Thyroid gland (tissue), 4 donors: ENCODE results near the gene RECQL. TPM values are rescaled to one million over a fixed set of nuclear protein-coding genes. Genes with fewer than 3 reads are reported as not detected.

ENCODE experiments used
- DNase-seq, 2 donors: peaks; one replicate each; pipeline ENCODE4 v3.0.0-alpha.2; 2019
- H3K27ac ChIP-seq, 3 donors: fragments of 200-600 bp; sonication (generic); 1 replicate in 2 of 3; 2 replicates in 1 of 3; pipeline ENCODE4 v1.5.1; 2016 to 2019; ENCODE audit warnings: mild to moderate bottlenecking in 1 of 3, moderate library complexity in 1 of 3
- H3K27me3 ChIP-seq: fragments of 200-600 bp; sonication (generic); one replicate; pipeline ENCODE4 v1.5.1; 2019
- H3K36me3 ChIP-seq, 2 donors: fragments of 200-600 bp; sonication (generic); one replicate each; pipeline ENCODE4 v1.5.1; 2016 to 2019
- H3K4me1 ChIP-seq, 2 donors: fragments of 200-600 bp; sonication (generic); one replicate each; pipeline ENCODE4 v1.5.1; 2017 to 2019
- H3K4me3 ChIP-seq, 3 donors: fragments of 200-600 bp; sonication (generic); replicated peaks in 1 of 3; 1 replicate in 2 of 3; 2 replicates in 1 of 3; pipeline ENCODE4 v1.5.1; 2016; ENCODE audit warnings: mild to moderate bottlenecking in 1 of 3
- H3K9me3 ChIP-seq: fragments of 200-600 bp; sonication (generic); one replicate; pipeline ENCODE4 v1.5.1; 2017
- CTCF ChIP-seq, 6 experiments: fragments of 200-600 bp in 3 of 6; fragments of 450-650 bp in 3 of 6; sonication (generic) in 3 of 6; IDR thresholded peaks; one replicate each; pipeline ENCODE4 v1.5.1; 2016 to 2019; ENCODE audit warnings: antibody characterized with exemption in 6 of 6, mild to moderate bottlenecking in 2 of 6, inconsistent platforms in 1 of 6, moderate library complexity in 1 of 6
- POLR2A ChIP-seq, 2 donors: fragments of 450-650 bp; IDR thresholded peaks; one replicate each; pipeline ENCODE4 v1.6.1; 2017; ENCODE audit warnings: antibody characterized with exemption in 2 of 2, mild to moderate bottlenecking in 2 of 2, moderate library complexity in 1 of 2
- WGBS, 2 donors: methylation state at CpG; one replicate each; pipeline ENCODE4 v1.1.5; 2017; 5-methylcytosine and 5-hydroxymethylcytosine counted together
- intact Hi-C: fragments of 100-400 bp; cut with DNase I; formaldehyde crosslinking; loops from one replicate; pipeline ENCODE4 v1.15.1; 2023
- total RNA-seq, 4 donors: library from RNA; depleted of rRNA; stranded (reverse); fragments of >200 nt; gene quantifications; one replicate each; pipeline ENCODE4 v1.2.3, GENCODE V29; 2016

The RECQL gene
- total RNA-seq, 4 donors from 2014 or later: 26.8 to 71.2 (median 46.4) TPM

GRCh38 chr12:21499765-21500164 is 1.7 kb downstream of the RECQL start:
- Histone ChIP-seq H3K27ac (no peak overlapping the region), H3K27me3 (no peaks in the 10 kb centered on the region), H3K4me3 (no peak overlapping the region), H3K36me3 (peaks cover 8 to 17% of the 10 kb centered on the region in 2 donors), H3K4me1 (peaks cover 13 to 35% of the 10 kb centered on the region in 2 donors), H3K9me3 (no peaks in the 10 kb centered on the region)
- intact Hi-C loops: no loop called here
- TF ChIP-seq CTCF (IDR thresholded peaks at IDR 0.05) (no peak), POLR2A (IDR thresholded peaks at IDR 0.05) (no peak)
- DNase-seq: no peak
- 84 to 87% methylated on average over 2 of the region's 2 CpGs for WGBS, 2 donors

- Histone ChIP-seq H3K4me3 (no peak overlapping the region), H3K9me3 (no peaks in the 10 kb centered on the region), H3K27ac (no peak overlapping the region), H3K4me1 (no peaks in the 10 kb centered on the region), H3K27me3 (no peaks in the 10 kb centered on the region), H3K36me3 (peaks cover 10 to 16% of the 10 kb centered on the region in 2 donors)
- DNase-seq: no peak
- TF ChIP-seq POLR2A (IDR thresholded peaks at IDR 0.05): no peak
- no peak for TF ChIP-seq CTCF (IDR thresholded peaks at IDR 0.05)
- intact Hi-C loops: no loop called here
Observed at GRCh38 chr12:21485998-21486397, 15.4 kb downstream of the RECQL start.

- no peak for DNase-seq
- 90 to 94% methylated on average over 3 of the region's 3 CpGs for WGBS, 2 donors
- intact Hi-C loops: no loop called here
- Histone ChIP-seq H3K4me3 (no peak overlapping the region), H3K36me3 (peaks cover 10 to 24% of the 10 kb centered on the region in 2 donors), H3K27me3 (no peaks in the 10 kb centered on the region), H3K9me3 (no peaks in the 10 kb centered on the region), H3K4me1 (no peaks in the 10 kb centered on the region), H3K27ac (no peak overlapping the region)
- TF ChIP-seq CTCF (IDR thresholded peaks at IDR 0.05) (no peak), POLR2A (IDR thresholded peaks at IDR 0.05) (no peak)
Observed at GRCh38 chr12:21483531-21483930, 17.9 kb downstream of the RECQL start.

GRCh38 chr12:21478756-21479455 is 22.5 kb downstream of the RECQL start:
- intact Hi-C loops: no loop called here
- Histone ChIP-seq H3K36me3 (peaks cover 10 to 31% of the 10 kb centered on the region in 2 donors), H3K4me1 (no peaks in the 10 kb centered on the region), H3K9me3 (no peaks in the 10 kb centered on the region), H3K27ac (no peak overlapping the region), H3K4me3 (no peak overlapping the region), H3K27me3 (no peaks in the 10 kb centered on the region)
- WGBS, 2 donors: 88 to 96% methylated on average over 10 of the region's 10 CpGs
- no peak for DNase-seq
- TF ChIP-seq POLR2A (IDR thresholded peaks at IDR 0.05) (no peak), CTCF (IDR thresholded peaks at IDR 0.05) (no peak)

GRCh38 chr12:21476949-21477348 is 24.5 kb downstream of the RECQL start:
- Histone ChIP-seq H3K4me3 (no peak overlapping the region), H3K27ac (no peak overlapping the region), H3K4me1 (no peaks in the 10 kb centered on the region), H3K9me3 (no peaks in the 10 kb centered on the region), H3K36me3 (peaks cover 17 to 31% of the 10 kb centered on the region in 2 donors), H3K27me3 (no peaks in the 10 kb centered on the region)
- intact Hi-C loops: no loop called here
- WGBS, 2 donors: 95 to 97% methylated on average over 3 of the region's 3 CpGs
- no peak for TF ChIP-seq CTCF (IDR thresholded peaks at IDR 0.05)
- TF ChIP-seq POLR2A (IDR thresholded peaks at IDR 0.05): no peak
- no peak for DNase-seq
